Measurements from ENCODE around the gene ASIC2. TPM values are rescaled to one million over a fixed set of nuclear protein-coding genes. Genes with fewer than 3 reads are reported as not detected.

Gene ASIC2
- total RNA-seq, 1 experiment from 2014 or later, result 0.09 TPM

DNA sequence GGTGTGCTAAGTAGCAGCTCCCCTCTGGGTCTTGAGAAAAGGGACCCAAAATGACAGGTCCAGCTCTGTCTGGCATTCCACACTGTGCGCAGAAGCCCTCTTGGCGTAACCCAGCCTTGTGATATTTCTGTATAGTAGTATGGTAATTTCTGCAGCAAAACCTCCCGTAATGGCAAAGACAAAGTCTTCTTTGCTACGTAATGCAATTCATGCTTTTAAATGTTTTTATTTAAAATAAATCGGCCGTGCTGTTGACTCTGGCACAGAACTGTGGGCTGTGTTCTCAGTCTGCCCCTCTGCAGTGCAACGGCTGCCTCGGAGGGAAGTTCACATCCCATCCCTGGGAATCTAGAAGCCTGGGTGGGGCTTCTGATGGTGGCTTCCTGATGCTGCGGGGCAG is 75.2 kb downstream of the ASIC2 start:
- no peak overlapping the region for H3K27ac ChIP-seq
- BruUV-seq (replicated peaks), result no TSS peak
- H3K36me3 ChIP-seq (ENCODE audit: low read depth), result no peaks in the 10 kb centered on the region
- no peak overlapping the region for H2AFZ ChIP-seq
- no peaks in the 10 kb centered on the region; the same call in 1 of the 2 replicates for H4K20me1 ChIP-seq (ENCODE audit: insufficient read depth)
- H3K9me2 ChIP-seq (ENCODE audit: insufficient read depth), result no peaks in the 10 kb centered on the region
- peaks cover 71% of the 10 kb centered on the region for H3K27me3 ChIP-seq (ENCODE audit: insufficient read depth, low read depth)
- TF ChIP-seq, protein P1, sequence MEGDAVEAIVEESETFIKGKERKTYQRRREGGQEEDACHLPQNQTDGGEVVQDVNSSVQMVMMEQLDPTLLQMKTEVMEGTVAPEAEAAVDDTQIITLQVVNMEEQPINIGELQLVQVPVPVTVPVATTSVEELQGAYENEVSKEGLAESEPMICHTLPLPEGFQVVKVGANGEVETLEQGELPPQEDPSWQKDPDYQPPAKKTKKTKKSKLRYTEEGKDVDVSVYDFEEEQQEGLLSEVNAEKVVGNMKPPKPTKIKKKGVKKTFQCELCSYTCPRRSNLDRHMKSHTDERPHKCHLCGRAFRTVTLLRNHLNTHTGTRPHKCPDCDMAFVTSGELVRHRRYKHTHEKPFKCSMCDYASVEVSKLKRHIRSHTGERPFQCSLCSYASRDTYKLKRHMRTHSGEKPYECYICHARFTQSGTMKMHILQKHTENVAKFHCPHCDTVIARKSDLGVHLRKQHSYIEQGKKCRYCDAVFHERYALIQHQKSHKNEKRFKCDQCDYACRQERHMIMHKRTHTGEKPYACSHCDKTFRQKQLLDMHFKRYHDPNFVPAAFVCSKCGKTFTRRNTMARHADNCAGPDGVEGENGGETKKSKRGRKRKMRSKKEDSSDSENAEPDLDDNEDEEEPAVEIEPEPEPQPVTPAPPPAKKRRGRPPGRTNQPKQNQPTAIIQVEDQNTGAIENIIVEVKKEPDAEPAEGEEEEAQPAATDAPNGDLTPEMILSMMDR (conservative IDR thresholded peaks at IDR 0.05), result no peak
- TF ChIP-seq EZH2 (IDR thresholded peaks at IDR 0.05; ENCODE audit: low read depth), result no peak
- no peaks in the 10 kb centered on the region for H3F3A ChIP-seq (ENCODE audit: insufficient read depth, low read depth)
- POLR2A ChIA-PET (ENCODE audit: unreplicated experiment), result no interaction called here
- no peak overlapping the region for H3K4me3 ChIP-seq
- H3K4me2 ChIP-seq, result no peak overlapping the region
- no peaks in the 10 kb centered on the region for H3K79me2 ChIP-seq (ENCODE audit: low read depth)
- CTCF ChIA-PET, result no interaction called here
- H3K9me3 ChIP-seq (ENCODE audit: insufficient read depth, low read depth), result no peaks in the 10 kb centered on the region
- intact Hi-C loops (cut with micrococcal nuclease; ENCODE audit: unreplicated experiment), result no loop called here
- H3K4me1 ChIP-seq (replicated peaks; ENCODE audit: insufficient read depth), result no peaks in the 10 kb centered on the region
- DNase-seq, result no peak

DNA sequence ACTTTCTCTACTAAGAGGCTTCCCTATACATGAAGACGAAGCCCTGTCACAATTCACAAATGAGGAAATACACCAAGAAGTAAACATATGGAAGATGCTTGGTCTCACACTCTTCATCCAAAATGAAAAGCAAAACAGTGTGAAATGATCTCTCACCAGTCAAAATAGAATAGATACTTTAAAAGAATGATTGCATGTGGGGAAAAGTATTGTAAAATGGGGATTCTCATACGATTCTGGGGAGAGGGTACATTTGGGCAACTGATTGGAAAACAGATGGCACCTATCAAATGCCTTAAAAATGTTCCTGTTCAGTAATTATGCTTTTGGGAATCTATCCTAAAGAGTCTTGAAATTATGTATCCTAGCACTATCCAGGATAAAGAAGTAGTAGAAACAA is 78.1 kb downstream of the ASIC2 start:
- intact Hi-C loops (cut with micrococcal nuclease; ENCODE audit: unreplicated experiment), result no loop called here
- BruUV-seq (replicated peaks), result no TSS peak

DNA sequence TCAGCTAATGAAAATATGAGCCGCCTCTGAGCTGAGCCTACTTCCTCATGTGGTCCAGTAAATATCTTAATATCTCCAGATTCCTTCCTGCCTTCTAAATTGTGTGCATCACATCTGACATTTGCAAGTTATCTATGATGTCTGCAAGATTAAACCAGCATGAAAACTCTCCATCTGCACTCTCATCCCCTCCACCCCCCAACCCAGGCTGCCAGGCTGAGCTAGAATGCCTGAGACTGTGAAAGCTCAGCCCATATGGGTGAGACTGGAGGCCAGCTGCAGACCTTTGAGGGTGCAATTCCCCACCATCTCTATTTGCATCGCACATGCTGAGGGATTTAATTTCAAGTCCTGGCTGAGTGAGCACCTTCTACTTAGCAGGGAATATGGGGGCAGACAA is 82.8 kb downstream of the ASIC2 start:
- no peaks in the 10 kb centered on the region for H3K9me2 ChIP-seq (ENCODE audit: insufficient read depth)
- intact Hi-C loops (cut with micrococcal nuclease; ENCODE audit: unreplicated experiment), result no loop called here
- H3K36me3 ChIP-seq (ENCODE audit: low read depth), result no peaks in the 10 kb centered on the region
- TF ChIP-seq, protein P1 (conservative IDR thresholded peaks at IDR 0.05), result no peak
- TF ChIP-seq EZH2 (IDR thresholded peaks at IDR 0.05; ENCODE audit: low read depth), result no peak
- H3K27ac ChIP-seq, result no peak overlapping the region
- no peaks in the 10 kb centered on the region for H4K20me1 ChIP-seq (ENCODE audit: insufficient read depth)
- DNase-seq, result no peak
- no peaks in the 10 kb centered on the region for H3F3A ChIP-seq (ENCODE audit: insufficient read depth, low read depth)
- no peak overlapping the region for H3K4me3 ChIP-seq
- H3K4me1 ChIP-seq (replicated peaks; ENCODE audit: insufficient read depth), result no peaks in the 10 kb centered on the region
- no peaks in the 10 kb centered on the region for H3K9me3 ChIP-seq (ENCODE audit: insufficient read depth, low read depth)
- no peak overlapping the region for H2AFZ ChIP-seq
- CTCF ChIA-PET, result no interaction called here
- peaks cover 86% of the 10 kb centered on the region for H3K27me3 ChIP-seq (ENCODE audit: insufficient read depth, low read depth)
- POLR2A ChIA-PET (ENCODE audit: unreplicated experiment), result no interaction called here
- BruUV-seq (replicated peaks), result no TSS peak
- no peaks in the 10 kb centered on the region for H3K79me2 ChIP-seq (ENCODE audit: low read depth)
- no peak overlapping the region for H3K4me2 ChIP-seq

More for the DNA sequence above, 78.1 kb downstream of the ASIC2 start:
- TF ChIP-seq EZH2 (IDR thresholded peaks at IDR 0.05; ENCODE audit: low read depth), result no peak
- TF ChIP-seq, protein P1 (conservative IDR thresholded peaks at IDR 0.05), result no peak
- Histone ChIP-seq H3K36me3 (ENCODE audit: low read depth) (no peaks in the 10 kb centered on the region), H3K4me1 (replicated peaks; ENCODE audit: insufficient read depth) (no peaks in the 10 kb centered on the region), H2AFZ (no peak overlapping the region), H3K9me3 (ENCODE audit: insufficient read depth, low read depth) (no peaks in the 10 kb centered on the region), H4K20me1 (ENCODE audit: insufficient read depth) (no peaks in the 10 kb centered on the region; the same call in 1 of the 2 replicates), H3K79me2 (ENCODE audit: low read depth) (no peaks in the 10 kb centered on the region), H3K4me3 (no peak overlapping the region), H3K27ac (no peak overlapping the region), H3K27me3 (ENCODE audit: insufficient read depth, low read depth) (peaks cover 87% of the 10 kb centered on the region), H3K4me2 (no peak overlapping the region), H3K9me2 (ENCODE audit: insufficient read depth) (no peaks in the 10 kb centered on the region), H3F3A (ENCODE audit: insufficient read depth, low read depth) (no peaks in the 10 kb centered on the region)
- ChIA-PET CTCF (no interaction called here), POLR2A (ENCODE audit: unreplicated experiment) (no interaction called here)
- no peak for DNase-seq
